ENCODE measurements around the gene PSMD7.
"Not testable (repeated sequence)": the region's sequence is repeated elsewhere in the genome, so short reads cannot be mapped to it uniquely, and the experiment has no call there.

PSMD7 gene

DNA sequence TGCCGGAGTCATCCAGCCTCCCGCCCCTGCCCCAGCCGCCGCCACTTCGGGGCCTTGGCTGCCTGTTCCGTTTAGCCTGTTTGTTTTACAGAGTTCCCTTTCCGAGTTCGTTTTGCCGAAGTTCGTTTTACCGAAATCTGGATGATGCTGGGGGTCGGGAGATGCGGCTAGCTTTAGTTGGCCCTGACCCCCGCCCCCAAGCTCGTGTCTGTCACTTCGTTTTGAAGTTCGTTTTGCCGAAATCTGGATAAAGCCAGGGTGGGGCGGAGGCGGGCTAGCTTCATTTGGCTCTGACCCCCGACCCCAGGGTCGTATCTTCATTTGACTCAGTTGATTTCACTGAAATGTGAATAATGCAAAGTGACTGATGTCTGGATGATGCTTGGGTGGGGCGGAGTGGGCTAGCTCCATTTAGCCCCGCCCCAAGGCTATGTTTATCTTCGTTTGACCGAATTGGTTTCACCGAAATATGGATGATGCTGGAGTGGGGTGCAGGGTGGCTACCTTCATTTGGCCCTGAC lies 591 bp downstream of the PSMD7 start:
- DNase-seq (ENCODE audit: low read depth): no peak

DNA sequence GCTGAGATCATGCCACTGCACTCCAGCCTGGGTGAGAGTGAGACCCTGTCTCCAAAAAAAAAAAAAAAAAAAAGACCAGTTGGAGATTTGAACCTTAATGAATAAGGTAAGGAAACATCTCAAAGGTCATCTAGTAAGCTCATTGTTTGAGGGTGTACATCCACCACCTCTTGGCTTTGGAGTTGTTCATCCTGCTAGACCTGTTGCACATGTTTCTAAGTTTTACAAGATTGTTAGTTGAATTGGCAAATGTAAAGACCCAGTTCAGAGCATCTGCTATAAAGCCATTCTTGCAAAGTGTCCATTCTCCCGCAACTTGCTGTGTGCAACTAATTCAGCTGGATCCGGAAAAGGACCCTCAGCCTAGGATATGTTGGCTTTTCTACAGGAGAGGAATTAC lies 1.5 kb downstream of the PSMD7 start:
- DNase-seq (ENCODE audit: low read depth): no peak

DNA sequence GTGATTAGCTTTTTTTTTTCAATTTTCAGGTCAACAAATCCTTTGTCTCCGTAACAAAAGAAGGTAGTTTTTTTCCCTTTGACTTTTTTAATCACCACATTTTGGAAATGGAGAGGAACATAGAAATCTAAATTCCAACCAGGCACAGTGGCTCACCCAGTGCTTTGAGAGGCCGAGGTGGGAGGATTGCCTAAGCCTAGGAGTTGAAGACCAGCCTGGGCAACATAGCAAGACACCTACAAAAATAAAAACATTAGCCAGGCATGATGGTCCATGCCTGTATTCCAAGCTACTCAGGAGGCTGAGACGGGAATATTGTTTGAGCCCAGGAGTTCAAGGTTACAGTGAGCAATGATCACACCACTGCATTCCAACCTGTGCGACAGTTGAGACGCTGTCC lies 5.7 kb downstream of the PSMD7 start:
- no peak for DNase-seq (ENCODE audit: low read depth)

DNA sequence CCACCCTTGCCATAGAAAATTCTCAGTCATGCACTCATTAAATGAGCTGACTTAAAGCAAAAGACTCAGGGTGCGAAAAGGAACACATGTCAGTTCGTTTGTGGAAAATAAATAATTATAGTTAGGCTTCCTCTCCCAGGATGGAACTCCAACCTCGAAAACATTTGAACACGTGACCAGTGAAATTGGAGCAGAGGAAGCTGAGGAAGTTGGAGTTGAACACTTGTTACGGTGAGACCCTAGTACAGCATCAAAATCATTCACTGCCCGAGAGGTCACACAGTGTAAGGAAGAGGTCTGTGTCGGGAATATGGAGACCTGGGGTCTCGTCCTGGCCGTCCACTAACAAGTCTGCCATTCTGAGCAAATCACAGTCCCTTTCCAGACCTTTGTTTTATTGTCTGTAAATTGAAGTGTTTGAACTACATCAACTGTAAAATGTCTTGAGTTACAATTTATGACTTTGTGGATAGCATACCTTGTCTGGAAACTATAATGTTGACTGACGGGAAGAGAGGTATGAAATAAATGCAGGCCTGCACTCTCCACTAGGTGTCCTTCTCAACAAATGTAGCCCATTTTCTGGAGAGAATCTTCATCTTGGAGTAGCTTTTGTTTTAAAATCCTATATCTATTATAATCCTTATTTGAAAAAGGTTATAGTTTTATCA lies 7.7 kb downstream of the PSMD7 start:
- DNase-seq (ENCODE audit: low read depth): no peak

DNA sequence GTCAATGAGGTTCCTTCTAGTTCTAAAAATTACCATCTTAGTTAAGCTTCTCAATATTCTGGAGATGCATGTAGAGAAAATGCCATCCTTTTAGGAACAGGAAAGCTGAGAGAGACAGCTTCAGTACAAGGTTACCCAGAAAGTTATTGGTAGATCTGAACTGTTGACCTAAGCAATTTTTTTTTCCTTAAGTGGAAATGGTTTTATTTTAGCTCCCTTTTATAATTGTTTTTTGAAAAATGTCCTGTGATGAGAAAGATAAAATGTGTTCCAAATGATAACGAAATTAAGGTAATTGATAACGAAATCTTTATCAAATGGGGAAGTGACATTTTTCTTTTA lies 8.2 kb downstream of the PSMD7 start:
- DNase-seq (ENCODE audit: low read depth): no peak

DNA sequence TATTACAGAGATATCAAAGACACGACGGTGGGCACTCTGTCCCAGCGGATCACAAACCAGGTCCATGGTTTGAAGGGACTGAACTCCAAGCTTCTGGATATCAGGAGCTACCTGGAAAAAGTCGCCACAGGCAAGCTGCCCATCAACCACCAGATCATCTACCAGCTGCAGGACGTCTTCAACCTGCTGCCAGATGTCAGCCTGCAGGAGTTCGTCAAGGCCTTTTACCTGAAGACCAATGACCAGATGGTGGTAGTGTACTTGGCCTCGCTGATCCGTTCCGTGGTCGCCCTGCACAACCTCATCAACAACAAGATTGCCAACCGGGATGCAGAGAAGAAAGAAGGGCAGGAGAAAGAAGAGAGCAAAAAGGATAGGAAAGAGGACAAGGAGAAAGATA lies 8.7 kb downstream of the PSMD7 start:
- DNase-seq (ENCODE audit: low read depth): no peak

DNA sequence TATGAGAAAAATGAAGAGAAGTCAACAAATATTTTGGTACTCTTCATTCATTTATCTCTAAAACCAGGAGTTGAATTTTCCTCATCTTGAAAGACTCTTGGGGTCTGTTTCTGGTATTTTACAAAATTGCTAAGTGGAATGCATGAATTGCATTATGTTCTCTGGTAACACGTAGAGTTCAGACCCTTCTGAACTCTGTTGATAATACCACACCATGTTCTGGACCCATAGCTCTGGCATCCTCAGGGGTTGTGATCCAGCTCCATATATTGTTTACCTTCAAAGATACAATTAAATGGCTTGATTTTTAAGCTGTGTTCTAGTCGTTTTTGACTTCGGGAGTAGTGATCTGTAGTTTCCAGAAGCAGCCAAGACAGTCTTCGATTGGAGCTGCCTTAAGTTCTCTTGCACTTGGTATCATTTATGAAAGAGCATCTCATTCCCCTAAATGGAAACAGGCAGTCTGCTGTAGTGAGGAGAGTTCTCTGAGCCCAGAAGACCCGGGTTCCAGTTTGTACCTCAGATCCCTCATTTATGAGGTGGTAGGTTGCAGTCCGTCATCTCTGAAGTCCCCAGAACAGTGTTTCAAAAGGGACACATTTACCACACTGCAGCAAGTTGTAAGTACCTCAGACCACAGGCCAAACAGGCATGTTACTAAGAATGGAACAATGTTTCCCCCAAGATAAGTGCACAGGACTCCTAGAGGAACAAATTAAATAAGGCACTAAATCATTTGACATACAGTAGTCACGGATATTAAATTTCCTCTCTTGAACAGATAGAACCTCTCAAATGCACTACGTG lies 9.6 kb downstream of the PSMD7 start:
- DNase-seq (ENCODE audit: low read depth): no peak

DNA sequence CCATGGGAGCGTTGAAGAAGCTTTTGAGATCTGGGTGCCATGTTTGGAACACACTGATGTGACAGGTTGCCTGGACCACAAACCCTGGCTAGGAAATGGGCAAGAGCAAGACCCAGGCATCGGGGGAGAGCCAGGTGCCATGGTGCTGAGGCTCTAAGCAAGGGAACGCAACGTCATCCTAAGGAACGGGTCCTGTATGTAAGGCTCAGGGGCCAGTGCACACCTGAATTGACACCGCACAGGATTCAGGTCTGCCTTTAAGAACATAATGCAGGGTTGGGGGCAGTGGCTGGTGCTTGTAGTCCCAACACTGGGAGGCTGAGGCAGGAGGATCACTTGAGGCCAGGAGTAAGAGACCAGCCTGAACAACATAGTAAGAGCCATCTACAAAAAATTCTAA lies 10.8 kb downstream of the PSMD7 start:
- DNase-seq (ENCODE audit: low read depth): no peak

DNA sequence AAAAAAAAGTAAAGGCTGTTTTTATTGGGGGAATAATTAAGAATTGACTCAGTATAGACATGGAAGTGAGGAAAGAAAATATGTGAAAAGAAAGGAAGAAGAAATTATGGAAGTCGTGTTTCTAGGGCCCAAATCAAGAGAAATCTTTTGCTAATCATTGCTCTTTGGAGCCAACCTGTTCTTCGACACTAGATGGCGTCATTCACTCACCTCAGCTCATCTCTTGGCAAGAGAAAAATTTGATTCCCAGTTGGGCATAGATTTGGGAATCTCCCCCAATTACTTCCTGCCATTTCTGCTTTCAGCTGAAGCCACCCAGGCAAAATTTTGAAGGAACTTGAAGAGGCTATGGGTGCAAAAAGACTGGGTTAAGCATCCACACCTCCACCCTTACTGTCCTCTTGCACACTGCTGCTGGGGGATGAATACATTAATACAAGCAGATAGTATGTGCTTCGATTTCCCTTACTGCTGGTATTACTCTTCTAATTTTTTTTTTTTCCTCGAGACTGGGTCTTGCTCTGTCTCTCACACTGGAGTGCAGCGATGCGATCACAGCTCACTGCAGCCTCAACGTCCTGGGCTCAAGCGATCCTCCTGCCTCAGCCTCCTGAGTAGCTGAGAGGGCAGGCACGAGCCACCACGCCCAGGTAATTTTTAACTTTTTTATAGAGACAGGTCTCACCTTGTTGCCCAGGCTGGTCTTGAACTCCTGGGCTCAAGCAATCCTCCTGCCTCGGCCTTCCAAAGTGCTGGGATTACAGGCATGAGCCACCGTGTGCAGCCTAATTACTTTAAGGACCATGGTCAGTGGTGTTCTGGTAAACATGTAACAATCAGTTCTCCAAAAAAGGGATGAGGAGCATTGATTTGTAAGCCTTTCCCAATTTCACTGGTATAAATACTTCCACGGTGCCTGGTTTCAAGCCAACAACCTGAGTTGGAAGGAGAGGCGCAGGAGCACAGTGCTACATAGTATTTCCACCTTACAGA lies 13.5 kb downstream of the PSMD7 start:
- no peak for DNase-seq (ENCODE audit: low read depth)

DNA sequence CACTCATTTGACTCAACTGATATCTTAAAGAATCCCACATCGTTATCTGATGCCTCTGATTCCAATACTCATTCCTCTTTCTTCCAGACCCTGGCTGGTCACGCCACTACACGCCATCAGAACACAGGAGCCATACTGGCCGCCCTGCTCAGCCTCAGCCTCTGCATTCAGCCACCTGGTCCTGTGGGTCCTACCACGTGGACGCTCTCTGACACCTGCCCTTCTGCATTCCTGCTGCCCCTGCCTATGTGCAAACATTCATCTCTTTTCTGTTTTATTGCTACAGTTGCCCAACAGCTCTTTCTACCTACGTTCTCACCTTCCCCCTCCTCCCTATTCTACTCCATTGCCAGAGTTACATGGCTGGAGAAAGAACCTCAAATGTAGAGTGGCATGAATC lies 18.4 kb downstream of the PSMD7 start:
- no peak for DNase-seq (ENCODE audit: low read depth)

DNA sequence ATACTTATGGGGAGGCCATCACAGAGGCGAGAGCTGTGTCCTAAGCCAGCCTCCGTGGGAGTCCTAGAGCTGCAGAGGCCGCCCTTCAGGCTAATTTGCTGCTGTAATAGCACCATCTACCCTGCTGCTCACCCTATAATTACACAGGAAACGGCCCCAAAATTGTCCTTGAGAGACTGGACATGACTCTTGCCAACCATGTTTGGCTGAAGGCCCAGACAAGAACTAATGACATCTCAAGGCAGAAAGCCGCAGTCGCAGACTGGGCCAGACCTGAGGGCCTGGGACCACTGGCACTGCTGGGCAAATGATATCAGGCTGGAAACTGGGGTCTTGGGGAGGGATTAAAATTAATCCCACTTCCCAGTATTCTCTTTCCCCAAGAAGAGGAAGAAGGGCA lies 24.1 kb downstream of the PSMD7 start:
- DNase-seq (ENCODE audit: low read depth): no peak

DNA sequence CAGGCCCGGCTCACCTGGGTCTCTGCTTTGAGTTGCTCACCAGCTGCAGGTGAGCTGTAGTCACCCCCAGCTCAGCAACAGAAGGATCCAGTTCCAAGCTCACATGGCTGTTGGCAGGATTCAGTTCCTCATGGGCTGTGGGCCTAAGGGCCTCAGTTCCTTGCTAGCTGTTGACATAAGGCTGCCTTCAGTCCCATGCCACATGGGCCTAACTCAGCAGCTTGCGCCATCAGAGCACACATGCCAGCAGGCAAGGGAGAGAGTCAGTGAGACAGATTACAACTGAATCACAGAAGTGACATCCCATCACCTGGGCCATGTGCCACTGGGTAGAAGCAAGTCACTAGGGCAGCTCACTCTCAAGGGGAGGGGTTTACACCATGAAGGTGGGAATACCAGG lies 24.7 kb downstream of the PSMD7 start:
- DNase-seq (ENCODE audit: low read depth): no peak

DNA sequence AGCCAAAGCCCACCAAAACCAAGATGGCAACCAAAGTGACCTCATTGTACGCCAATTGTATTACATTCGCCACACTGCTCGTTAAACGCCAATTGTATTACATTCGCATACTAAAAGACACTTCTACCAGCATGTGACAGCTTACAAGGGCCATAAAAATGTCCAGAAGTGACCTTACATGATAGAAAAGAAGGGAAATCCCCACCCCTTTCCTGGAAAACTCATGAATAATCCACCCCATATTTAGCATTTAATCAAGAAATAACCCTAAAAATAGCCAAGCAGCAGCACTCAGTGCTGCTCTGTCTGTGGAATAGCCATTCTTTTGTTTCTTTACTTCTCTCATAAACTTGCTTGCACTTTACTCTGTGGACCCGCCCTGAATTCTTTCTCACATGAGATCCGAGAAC lies 25.7 kb downstream of the PSMD7 start:
- DNase-seq (ENCODE audit: low read depth): no peak

DNA sequence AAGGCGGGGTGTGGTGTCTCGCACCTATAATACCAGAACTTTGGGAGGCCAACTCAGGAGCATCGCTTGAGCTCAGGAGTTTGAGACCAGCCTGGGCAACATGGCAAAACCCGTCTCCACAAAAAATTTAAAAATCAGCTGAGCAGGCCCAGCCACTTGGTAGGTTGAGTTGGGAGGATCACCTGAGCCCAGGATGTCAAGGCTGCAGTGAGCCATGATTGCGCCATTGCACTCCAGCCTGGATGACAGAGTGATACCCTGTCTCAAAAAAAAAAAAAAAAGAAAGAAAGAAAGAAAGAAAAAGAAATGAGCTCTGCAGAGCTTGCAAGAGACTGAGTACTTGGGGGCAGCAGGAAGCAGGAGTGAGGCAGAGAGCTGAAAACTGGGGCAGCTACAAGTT lies 28.2 kb downstream of the PSMD7 start:
- not testable (repeated sequence) for DNase-seq (ENCODE audit: low read depth)

DNA sequence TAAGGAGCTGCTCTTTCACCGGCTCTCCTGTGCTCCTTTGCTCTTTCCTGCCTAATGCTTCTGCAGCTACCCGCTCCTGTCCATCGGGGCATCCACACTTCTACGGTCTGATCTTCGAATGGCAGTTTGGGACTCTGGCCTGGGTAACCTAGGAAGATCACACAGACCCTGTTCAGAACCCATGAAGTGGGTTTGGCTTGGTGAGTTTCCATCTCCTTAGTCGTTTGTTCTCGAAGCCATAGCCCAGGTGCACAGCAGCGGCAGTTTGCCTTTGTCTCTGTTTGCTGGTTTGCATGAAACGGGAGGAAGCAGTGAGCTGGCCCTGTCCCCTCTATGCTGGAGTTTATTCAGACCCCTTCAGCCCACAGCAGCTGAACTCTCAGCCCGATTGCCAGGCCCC lies 29.0 kb downstream of the PSMD7 start:
- no peak for DNase-seq (ENCODE audit: low read depth)

DNA sequence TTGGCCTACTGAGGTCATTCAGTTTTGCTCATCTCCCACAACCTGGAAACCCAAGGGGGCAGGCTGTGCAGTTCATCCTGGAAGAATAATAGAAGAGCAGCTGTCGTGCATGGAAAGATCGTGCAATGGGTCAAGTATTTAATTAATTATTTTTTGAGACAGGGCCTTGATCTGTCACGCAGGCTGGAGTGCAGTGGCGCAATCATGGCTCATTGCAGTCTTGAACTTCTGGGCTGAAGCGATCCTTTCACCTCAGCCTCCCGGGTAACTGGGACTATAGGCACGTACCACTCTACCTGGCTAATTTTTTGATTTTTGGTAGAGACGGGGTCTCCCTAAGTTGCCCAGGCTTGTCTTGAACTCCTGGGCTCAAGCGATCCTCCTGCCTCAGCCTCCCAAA lies 31.7 kb downstream of the PSMD7 start:
- not testable (repeated sequence) for DNase-seq (ENCODE audit: low read depth)

DNA sequence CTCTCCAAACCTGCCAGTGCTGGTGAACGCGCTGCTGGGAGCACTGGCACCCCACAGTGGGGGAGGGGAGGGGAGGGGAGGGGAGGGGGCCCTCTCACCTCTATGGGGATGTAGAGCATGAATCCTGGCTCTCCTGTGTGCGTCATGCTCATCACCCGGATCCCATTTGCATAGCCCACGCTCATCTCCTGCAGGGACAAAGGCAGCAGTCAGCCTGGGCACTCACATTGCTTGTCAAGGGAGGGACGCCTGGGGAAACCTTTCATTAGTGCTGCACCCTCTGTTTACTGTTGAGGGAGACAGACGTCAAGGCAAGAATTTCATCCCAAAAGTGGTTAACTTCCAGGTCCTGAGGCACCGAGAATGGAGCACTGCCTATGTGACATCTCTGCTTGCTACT lies 35.9 kb downstream of the PSMD7 start:
- DNase-seq (ENCODE audit: low read depth): not testable (repeated sequence)

DNA sequence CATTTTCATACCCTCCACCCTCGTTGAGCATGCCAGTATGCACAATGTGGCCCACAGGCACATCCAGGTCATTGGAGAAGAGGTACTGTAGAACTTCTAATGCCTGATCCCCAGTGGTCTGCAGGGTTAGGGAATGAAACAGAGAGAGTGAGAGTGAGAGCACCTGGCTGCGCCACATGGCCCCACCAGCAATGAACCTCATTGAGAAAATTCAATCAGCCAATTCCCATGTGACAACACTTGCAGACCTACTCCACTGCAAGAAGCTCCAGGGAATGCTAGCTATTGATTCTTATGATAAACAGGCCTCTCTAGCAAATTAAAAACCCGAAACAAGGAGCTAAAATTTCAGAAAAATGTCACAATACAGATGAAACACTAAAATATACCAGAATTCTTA lies 40.9 kb downstream of the PSMD7 start:
- DNase-seq (ENCODE audit: low read depth): not testable (repeated sequence)

DNA sequence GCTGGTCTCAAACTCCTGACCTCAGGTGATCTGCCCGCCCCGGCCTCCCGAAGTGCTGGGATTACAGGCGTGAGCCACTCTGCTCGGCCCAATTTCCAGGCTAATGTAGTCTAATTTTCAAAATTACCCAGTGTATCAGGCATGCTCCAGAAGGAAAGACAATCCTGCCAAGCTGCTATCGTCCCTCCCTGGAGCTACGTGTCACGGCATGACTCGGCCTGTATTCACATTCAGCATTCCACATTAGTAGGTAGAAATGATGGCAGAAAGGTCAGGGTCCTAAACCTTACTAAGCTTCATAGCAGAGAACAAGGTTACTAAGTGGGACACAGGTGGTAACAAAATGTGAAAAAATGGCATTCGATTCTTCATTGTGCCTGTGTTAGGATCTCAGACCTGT lies 42.6 kb downstream of the PSMD7 start:
- DNase-seq (ENCODE audit: low read depth): not testable (repeated sequence)

DNA sequence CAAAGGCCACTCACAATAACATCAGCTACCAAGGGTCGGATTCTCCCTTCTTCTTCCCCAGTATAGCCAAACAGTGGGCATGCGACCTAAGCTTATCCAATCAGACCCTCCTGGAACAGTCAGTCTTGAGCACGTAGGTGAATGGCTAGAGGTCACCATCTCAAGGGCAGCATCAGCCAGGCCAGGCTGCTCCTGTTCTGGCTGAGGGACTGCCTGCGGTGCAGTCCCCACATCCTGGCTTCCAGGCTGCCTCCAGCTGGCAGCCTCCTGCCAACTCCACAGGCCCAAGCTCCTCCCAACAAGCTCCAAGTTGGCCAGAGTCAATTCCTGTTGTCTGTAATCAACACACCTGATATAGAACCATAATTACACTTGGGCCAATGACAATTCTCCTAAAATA lies 56.4 kb downstream of the PSMD7 start:
- not testable (repeated sequence) for DNase-seq (ENCODE audit: low read depth)

Measured in T follicular helper cell (primary cell).